Inflammatory macrophage (primary cell): Measurements from ENCODE around the gene ELK4.

ENCODE experiments used
- DNase-seq, 2 donors: peaks; one replicate each; pipeline ENCODE4 v3.0.0-alpha.2; 2020 to 2022
- total RNA-seq, 18 experiments: gene quantifications; one replicate each; lab custom pipeline; 2026; ENCODE audit warnings: mixed read lengths in 6 of 18, inconsistent platforms in 2 of 18; lab: John Stamatoyannopoulos, UW

ELK4 gene, protein sequence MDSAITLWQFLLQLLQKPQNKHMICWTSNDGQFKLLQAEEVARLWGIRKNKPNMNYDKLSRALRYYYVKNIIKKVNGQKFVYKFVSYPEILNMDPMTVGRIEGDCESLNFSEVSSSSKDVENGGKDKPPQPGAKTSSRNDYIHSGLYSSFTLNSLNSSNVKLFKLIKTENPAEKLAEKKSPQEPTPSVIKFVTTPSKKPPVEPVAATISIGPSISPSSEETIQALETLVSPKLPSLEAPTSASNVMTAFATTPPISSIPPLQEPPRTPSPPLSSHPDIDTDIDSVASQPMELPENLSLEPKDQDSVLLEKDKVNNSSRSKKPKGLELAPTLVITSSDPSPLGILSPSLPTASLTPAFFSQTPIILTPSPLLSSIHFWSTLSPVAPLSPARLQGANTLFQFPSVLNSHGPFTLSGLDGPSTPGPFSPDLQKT
- total RNA-seq: 19.9 to 136 (median 52.2) reads per million in 18 experiments

DNA sequence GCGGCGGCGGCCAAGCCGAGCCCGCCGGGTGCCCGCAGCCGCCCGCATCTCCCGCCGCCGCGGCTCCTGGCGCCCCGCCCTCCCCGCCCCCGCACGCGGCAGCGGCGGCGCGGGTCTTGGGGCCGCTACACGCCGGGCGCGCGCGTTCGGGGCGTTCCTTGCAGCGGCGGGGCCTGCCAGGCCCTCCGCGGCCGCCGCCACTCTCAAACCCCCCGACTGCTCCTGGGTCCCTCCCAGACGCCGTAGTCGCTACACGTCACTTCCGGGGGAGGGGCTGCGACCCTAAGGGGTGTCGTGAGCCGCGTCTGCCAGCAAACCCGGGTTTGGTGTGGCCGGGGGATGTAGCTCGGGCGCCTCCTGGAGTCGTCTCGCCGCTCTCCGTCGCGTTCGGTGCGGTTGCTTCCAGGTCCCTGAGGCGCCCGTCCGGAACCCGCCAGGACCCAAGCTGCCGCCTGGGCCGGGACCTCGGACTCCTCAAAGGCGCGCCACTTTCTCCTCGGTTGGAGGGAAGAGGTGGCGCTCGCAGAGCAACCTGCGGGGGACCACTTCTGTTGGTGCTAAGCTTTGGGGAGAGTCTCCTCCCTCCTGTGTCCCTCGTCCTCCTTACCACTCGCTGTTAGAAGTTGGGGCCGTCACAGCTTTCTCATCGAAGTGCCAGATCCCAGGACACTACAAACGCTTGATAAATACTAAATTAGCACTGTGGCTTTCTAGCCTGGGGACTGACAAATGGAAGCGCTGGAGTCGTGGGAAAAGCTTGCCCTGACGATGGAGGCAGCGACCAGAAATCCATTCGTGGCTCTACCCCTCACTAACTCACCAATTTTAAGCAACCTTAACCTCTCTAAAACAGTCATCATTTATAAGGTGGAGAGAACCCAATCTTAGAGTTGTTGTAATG, at the start of gene ELK4:
TSS of gene ELK4 (minus strand) at position 244 of the 901 bp plus-strand sequence. CDS start 8,129 bp downstream, outside the sequence.
- DNase-seq: peak; percentile 99

DNA sequence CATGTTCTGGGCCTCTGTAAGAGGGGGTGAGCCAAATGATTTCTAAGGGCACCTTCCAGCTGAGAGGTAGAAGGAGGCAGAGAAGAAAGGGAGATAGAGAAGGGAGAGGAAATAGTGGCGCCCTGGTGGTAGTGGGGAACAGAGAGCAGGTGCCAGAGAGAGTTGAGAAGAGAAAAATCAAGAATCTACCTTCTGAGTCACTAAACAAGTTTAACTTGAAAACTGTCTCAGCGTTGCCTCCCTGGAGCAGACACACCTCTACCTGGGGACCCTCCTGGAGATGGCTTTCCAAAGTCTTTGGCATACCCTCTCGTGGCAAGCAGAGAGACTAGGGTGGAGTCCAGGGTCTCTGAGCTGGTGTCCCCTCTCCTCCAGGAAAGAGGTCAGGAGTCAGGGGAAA, 49.6 kb upstream of the ELK4 start:
- no peak for DNase-seq

DNA sequence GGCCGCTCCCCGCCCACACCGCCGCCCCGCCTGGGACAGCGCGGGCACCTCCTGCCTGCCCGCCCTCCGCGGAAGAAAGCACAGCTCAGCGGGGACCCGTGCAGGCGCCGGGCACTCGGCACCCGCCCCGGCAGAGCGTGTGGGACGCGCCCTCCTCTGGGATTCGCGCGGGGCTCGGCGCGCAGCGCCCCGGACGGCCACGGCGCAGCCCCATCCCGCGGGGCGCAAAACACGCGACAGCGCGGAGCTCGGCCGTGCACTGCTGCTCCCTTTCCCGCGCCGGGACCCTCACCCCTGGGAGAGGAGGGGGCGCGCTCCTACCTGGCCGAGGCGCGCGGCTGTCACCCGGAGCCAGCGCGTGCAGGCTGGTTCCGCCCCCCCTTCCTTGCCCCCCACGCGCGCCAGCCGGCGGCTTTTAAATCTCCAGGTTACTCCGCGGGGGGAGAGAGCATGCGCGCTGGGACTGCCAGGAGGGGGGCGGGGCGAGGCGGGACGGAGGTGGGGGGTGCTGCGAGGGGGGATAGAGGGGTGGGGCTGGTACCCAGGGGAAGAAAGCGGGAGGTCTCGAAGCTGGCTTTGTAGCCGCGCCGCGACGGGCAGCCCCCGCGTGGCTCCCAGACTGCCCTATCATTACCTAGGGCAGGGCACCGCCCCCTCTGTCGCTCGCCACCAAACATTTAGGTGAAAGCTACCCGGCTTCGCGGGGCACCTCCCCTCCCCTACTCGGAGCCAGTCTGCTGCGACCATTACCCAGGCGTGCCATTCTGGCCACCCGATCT, 48.5 kb upstream of the ELK4 start, which contains the start of gene SLC45A3:
TSS of gene SLC45A3 (minus strand) at position 437 of the 779 bp plus-strand sequence. CDS start 15,853 bp downstream, outside the sequence.
- peak; percentile 27 to 42 for DNase-seq

DNA sequence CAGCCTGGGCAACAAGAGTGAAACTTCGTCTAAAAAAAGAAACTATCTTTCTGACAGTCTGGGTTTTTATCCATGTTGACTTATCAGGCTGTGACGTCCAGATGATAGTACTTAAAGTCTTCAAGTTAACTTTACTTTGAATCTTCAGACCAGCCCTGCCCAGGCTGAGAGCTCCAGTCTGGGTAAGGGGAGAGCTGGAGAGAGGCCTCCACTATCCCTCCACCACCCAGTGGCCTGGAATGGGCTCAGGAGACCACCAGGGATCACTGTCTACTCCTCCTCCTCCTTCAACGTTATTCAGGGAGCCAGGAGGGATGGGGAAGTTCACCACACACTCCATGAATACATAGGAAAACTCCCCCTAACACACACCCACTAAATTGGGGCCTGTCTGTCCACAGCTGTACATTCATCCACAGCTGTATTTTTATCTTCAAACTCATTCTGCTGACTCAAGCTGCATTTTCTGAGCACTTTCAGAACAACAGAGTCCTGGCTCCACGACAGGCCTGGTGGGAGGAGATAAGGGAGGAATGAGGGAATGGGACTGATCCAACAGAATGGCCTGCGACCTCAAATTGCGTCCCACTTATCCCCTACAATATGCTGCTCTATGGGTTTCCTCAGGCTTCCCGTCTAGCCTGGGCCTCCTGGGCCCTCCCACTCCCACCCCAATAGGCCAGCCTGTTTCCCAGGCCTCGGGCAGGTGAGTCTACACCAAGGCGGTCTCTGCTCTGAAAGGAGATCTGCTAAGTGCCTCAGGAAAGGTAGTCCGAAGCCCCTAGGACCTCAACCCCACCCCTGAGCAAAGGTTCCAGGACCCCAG, 46.7 kb upstream of the ELK4 start:
- DNase-seq: no peak

DNA sequence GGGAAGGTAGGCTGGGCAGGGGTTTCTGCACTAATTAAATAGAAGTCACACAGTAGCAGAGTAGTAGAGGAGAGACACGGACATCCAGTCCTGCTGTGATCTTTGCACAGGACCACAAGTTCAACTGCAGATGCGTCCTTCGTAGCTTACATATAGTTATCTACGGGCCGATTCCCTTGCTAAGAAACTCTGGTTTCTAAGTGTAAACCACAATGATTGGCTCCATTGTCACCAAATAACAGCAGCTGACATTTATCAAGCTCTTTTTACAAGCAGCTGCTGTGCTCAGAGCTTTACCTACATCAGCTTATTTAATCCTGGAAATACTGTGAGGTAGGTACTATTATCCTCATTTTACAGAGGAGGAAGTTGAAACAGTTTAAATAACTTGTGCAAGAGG, 45.4 kb upstream of the ELK4 start:
- DNase-seq: no peak

DNA sequence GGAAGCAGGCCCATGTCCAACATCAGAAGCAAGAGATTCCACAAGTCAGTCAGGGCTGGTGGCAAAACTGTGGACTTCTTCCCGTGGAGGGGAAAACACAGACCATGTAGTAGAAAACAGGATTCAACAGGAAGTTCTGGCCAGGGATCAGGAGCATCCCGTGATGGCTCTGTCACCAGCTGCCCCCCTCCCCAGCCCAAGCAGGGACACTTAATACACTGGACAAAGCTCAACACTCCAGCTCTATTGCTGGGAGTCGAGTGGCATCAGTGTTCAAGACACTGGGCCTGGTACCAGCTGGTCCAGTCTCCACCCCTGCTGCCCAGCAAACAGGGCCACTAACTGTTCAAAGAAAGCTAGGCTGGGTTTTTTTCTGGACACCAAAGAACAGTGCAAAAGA, 44.8 kb upstream of the ELK4 start:
- DNase-seq: no peak

DNA sequence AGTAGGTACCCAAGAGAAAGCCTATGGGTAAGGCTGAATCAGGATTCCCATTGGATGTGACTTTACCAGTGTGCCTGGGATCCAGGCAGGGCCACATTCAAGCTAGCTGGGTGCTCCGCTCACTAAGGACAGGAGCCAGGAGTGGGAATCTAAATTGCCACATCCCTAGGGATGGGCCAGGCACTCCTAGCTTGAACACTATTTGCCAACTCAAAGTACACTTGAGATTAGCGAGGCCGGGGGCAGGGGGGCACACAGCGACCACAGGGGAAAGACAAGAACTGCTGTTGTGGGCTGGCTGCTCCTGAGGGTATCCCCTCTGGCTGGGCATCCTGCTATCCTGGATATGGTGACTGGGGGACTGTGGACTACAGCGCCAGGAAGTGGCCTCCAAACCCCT, 44.2 kb upstream of the ELK4 start:
- no peak for DNase-seq

DNA sequence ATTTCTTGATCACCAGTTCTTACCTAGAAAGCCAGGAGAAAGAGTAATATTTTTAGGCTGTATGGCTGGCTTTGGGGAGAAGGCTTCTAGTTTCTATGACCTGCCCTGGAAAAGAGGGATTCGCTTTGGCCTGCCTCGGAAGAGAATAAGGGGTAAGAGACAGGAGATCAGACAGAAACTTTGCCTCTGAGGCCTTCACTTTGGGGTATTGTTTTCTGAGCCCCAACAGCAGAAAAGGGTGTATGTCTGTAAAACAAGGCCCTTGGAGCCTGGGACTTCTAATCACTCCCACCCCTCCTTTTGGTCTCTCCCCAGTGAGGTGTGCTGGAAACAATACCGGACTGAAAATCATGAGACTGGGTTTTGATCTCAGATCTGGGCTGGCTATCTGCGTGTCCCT, 43.4 kb upstream of the ELK4 start:
- no peak for DNase-seq

DNA sequence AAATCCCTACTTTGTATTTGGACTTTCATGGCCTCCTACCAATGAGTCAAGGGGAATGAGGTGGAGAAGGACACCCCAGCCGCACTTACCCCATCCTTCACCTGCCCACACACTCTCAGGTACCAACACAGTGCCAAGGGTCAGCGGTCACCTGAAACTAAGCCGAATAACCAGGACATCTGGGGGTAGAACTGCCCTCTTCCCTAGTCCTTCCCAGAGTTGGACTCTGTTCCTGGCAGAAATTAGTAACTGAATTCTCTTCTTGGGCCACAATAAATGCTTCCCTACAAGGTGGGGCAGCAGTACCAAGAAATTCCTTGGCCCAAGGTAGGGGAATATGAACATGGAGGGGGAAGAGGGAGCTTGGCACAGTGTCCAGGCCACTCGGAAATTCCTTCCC, 41.2 kb upstream of the ELK4 start:
- DNase-seq: no peak

DNA sequence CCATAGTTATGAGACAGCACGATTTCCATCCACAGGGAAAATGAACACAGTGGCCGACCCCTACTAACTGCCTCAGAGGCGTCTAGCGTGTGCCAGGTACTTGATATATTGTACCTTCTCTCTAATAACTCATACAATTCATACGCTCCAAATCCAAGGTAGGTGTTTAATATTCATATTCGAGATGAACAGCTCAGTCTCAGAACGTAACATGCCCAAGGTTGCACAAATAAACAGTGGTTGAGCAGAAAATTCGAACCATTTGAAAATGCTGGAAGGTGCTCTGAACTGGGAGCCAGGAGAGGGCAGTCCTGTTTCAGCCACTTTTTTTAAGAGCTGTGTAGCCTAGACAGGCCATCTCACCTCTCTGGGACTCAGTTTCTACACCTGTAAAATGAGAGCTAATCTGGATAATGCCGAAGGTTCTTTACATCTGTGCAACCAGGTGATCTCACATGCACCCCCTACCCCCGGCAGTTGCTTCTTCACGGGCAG, 40.6 kb upstream of the ELK4 start:
- no peak for DNase-seq

DNA sequence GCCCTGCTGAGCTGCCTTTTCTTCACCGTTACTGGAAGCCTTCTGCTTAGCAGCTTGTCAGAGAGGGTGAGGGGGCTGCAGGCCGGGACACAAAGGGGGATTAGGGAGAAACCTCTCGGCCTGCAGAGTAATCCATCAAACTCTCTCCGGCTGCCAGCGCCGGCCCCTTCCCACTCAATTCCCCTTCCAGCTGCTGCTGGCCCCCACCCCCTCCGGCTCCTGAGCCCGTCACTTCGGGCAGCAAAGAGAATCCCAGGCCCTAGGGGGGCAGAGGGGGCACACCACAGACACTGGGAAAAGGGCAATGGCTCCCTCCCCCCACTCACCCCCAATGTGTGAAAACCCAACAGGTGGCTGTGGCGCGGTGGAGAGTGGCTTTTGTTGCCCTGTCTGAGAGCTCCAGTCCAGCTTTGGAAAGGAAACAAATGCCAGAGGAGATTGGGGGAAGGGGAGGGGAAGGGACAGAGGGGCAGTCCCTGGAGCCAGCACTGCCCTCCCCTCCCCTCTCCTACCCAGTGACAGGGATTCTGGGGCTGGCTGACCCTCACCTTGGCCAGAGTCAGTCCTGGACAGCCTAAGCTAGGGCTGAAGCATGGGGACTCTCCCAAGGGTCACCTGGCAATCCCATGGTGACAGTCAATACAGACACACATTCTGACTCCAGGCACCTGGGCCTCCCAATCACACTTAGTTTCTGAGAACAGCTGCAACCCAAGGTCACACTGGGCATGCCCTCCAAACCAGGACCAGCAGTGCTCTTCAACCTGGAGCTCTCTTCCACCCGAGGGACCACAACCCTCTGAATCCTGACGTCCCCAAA, 39.0 kb upstream of the ELK4 start:
- DNase-seq: no peak

DNA sequence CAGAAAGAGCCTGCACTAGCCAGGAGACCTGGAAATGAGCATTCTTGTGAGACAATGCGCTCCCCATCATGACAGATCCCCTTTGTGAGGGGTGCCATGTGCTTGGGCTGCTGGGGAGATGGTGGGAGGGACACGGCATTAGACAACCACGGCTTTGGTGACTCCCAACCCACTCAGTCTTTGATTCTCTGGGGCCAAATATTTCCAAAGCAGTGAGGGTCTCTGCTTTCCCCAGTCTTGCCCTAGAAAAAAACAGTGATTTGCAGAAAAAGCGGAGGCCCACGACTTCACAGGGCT, 38.3 kb upstream of the ELK4 start:
- DNase-seq: no peak

DNA sequence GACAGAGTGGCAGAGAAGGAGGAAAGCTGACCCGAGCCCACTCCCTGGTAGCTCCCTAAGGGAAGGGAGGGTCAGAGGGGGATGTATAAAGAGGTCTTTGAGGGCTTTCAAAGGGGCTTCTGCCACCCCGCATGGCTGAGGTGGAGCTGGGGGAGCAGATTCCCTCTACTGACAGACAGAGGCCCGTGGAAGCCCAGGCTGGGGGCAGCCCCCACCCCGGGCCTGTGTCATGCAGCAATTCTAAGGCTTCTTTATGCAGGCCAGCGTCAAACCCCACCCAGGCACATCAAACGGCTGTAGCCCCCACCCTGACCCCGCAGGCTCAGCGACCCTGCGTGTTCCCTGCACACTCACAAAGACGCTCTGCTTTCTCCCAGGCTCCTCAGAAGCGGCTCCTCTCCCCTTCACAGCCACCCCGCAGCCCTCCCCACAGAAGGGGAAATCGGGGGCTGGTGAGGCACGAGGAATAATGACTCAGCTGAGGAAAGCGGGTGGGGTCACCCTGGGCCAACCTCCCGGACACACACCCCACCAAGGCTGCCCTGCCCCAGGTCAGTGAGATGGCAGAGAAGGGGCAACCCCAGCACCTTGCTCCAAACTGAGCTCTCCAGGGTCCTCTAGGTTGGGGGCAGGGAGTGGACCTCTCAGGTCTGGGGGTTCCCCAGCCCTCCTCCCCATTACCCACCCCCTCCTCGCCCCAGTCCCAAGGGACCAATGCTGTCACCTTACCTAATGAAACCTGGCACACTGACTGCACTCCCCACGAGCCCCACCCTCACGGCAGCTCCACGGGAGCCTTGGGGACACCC, 37.7 kb upstream of the ELK4 start:
- peak; percentile 74 to 77 for DNase-seq

DNA sequence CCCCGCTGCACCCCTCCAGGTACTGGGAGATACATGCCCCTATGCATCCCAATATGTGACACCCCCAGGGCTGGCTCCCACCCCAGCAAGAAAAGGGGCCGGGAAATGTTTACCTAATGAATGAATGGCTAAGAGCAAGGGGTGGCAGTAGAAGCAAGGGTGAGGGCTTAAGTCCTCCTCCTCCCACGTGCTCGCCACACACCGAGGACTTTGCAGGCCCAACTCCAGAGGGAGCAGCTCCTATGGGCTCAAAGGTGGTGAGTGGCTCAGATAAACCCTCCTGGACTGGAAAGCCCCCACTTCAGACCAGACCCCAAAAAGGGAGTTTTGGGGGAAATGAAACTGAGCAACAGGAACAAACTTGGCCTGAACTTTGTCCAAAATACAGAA, 37.1 kb upstream of the ELK4 start:
- peak; percentile 48 to 67 for DNase-seq

DNA sequence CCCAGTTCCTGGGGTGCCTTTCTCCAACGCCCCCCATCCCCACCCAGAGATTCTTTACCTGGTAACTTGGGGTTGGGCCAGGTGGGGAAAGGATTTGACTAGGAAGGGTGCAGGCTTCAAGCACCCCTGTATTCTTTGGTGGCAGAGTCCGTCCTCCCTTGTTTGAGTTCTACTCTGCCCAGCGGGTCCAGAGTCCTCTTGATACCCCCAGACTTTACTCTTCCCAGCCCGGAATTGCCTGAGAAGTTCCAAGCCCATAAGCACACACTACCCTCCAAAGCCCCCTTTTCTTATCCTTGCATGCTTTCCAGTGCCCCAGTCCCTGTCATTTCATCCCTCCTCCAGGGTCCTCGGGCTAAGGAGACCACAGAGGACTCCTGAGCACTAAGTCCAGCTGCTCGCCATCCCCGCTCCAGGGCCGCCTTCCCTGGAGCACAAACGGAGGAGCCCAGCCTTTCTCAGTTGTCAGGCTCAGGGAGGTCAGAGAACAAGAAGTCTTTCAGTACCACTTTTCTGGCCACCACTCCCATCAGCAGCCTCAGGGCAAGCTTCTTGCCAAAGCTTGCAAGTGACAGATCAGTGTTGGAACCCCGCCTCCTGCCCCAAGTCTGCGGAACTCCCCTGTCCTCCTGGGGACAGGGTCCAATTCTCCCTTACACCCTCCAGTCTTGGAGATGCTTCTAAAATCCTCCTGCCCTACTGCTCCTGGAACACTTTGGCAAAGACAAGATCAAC, 36.3 kb upstream of the ELK4 start:
- DNase-seq: peak in 1 of 2 donors; percentile 13

DNA sequence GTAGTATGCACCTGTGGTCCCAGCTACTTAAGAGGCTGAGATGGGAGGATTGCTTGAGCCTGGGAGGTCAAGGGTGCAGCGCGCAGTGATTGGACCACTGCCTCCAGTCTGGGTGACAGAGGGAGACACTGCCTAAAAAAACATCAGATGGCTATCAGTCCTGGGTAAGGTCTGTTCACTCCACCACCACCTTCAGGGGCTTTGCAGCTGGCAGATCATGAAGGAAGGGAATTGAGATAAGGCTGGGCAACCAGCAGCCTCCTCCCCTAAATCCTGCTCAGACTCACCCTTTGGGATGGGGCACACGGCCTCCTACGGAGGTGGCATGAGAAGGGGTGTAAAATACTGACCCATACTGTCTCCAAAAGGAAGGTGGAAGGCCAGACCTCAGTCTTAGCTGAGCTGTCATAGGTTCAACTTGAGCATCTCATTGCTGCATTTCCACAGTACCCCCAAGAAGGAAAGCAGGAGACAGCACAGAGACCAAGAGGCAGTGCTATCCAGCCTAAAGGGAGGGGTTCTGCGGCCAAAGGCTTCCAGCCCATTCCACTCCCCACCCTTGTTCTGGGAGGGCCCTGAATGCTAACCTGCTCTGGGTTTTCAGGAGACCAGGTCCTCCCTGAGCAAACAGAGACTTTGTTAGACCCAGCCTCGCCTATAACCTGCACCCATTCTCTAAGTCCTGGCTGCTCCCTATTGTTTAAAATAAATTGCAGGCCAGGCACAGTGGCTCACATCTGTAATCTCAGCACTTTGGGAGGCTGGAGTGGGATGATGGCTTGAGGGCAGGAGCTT, 34.8 kb upstream of the ELK4 start:
- no peak for DNase-seq

DNA sequence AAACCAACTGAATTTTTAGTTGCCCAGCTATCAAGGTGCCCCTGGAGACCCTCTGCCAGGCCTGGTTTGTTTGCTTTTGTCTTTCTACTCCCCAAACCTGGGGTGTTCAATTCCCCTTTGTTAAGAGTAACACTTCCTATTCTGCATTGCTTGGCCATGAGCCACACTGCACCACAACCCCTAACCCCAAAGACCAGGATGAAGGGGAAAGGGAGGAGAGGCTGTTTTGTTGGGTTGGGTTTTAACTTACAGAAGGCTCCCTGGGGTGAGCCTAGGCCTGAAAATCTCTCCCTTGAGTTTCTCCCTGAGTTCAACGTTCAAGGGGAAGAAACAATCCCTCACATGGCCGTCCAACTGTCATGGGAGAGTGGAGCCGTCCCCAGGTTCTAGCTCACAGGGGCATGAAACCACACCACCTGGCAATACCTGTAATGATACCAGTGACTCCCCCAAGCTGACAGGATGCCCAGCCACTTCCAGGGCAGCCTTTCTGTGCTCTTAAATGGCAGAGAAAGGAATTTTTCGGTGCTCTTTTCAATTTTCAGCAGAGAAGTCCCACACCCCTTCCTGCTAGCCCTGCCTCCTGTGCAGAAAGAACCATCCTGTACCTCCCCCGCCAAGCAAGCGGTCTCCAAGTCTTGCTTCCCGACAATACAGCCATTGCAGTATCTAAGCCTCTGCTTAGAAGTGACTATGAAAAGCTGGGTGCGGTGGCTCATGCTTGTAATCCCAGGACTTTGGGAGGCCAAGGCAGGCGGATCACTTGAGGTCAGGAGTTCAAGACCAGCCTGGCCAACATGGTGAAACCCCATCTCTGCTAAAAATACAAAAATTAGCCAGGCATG, 33.6 kb upstream of the ELK4 start:
- DNase-seq: no peak
